GM12891 (cell line): ENCODE data around the gene TLE3.

Source experiments
- DNase-seq: peaks from one replicate; pipeline ENCODE4 v3.0.0; 2011; ENCODE audit warnings: low spot score; ENCODE audit not compliant: insufficient read length
- FAIRE-seq: peaks from 2 replicates; lab custom pipeline; 2011; peaks lifted over from hg19 to GRCh38; lab: Jason Lieb, UNC
- PAX5 ChIP-seq: IDR thresholded peaks from 2 replicates; pipeline ENCODE4 v1.6.1; 2011; ENCODE audit warnings: low read length, moderate library complexity, mild to moderate bottlenecking; ENCODE audit not compliant: insufficient read depth, severe bottlenecking
- POLR2A ChIP-seq: IDR thresholded peaks from 2 replicates; pipeline ENCODE4 v1.6.1; 2011; ENCODE audit warnings: low read depth, low read length, control low read depth
- POLR2AphosphoS5 ChIP-seq: IDR thresholded peaks from 2 replicates; pipeline ENCODE4 v1.6.1; 2011; ENCODE audit warnings: low read depth, low read length, control low read depth
- POU2F2 ChIP-seq: IDR thresholded peaks from 2 replicates; pipeline ENCODE4 v1.6.1; 2011; ENCODE audit warnings: low read depth, mild to moderate bottlenecking, control low read depth, low read length, moderate library complexity
- SPI1 ChIP-seq: IDR thresholded peaks from 2 replicates; pipeline ENCODE4 v1.6.1; 2011; ENCODE audit warnings: low read depth, low read length, control low read depth
- TAF1 ChIP-seq: IDR thresholded peaks from 2 replicates; pipeline ENCODE4 v1.6.1; 2011; ENCODE audit warnings: low read depth, low read length, control low read depth

Gene TLE3

GRCh38 chr15:70063980-70064379 is 33.7 kb downstream of the TLE3 start:
- FAIRE-seq: no peak
- DNase-seq: no peak
- no peak for TF ChIP-seq POLR2AphosphoS5
- no peak for TF ChIP-seq SPI1
- no peak for TF ChIP-seq POU2F2
- no peak for TF ChIP-seq TAF1

- TF ChIP-seq POU2F2 (no peak), POLR2A (no peak), PAX5 (no peak), TAF1 (no peak)
- FAIRE-seq (no peak), DNase-seq (no peak)
Measured at GRCh38 chr15:70063261-70063925, 34.3 kb downstream of the TLE3 start.

GRCh38 chr15:70062321-70062956 is 35.3 kb downstream of the TLE3 start:
- no peak for TF ChIP-seq PAX5
- TF ChIP-seq POLR2AphosphoS5: no peak
- TF ChIP-seq TAF1: no peak
- no peak for TF ChIP-seq SPI1
- no peak for FAIRE-seq
- no peak for DNase-seq

- TF ChIP-seq TAF1 (no peak), POLR2A (no peak), POLR2AphosphoS5 (no peak), SPI1 (no peak), POU2F2 (no peak), PAX5 (no peak)
- DNase-seq (no peak), FAIRE-seq (no peak)
Measured at GRCh38 chr15:70061696-70062270, 35.9 kb downstream of the TLE3 start.

- no peak for TF ChIP-seq POU2F2
- no peak for TF ChIP-seq SPI1
- no peak for TF ChIP-seq PAX5
- TF ChIP-seq POLR2AphosphoS5: no peak
- TF ChIP-seq POLR2A: no peak
- no peak for TF ChIP-seq TAF1
- FAIRE-seq: no peak
Measured at GRCh38 chr15:70060993-70061305, 36.8 kb downstream of the TLE3 start.

GRCh38 chr15:70060214-70060992 is 37.3 kb downstream of the TLE3 start:
- TF ChIP-seq POLR2A (no peak), POLR2AphosphoS5 (no peak), POU2F2 (no peak), SPI1 (no peak), TAF1 (no peak), PAX5 (no peak)
- DNase-seq (no peak), FAIRE-seq (no peak)

More at GRCh38 chr15:70060993-70061305, 36.8 kb downstream of the TLE3 start:
- no peak for DNase-seq

- FAIRE-seq (no peak), DNase-seq (no peak)
- no peak for TF ChIP-seq POU2F2
- TF ChIP-seq TAF1: no peak
- no peak for TF ChIP-seq SPI1
- no peak for TF ChIP-seq POLR2A
- TF ChIP-seq POLR2AphosphoS5: no peak
- TF ChIP-seq PAX5: no peak
Measured at GRCh38 chr15:70059476-70060213, 38.1 kb downstream of the TLE3 start.

GRCh38 chr15:70058642-70059360 is 38.9 kb downstream of the TLE3 start:
- FAIRE-seq (no peak), DNase-seq (no peak)
- TF ChIP-seq TAF1: no peak
- TF ChIP-seq POLR2AphosphoS5: no peak
- TF ChIP-seq PAX5: no peak
- no peak for TF ChIP-seq POLR2A
- no peak for TF ChIP-seq SPI1
- no peak for TF ChIP-seq POU2F2
